ENCODE data around the gene CPE. TPM values are rescaled to one million over a fixed set of nuclear protein-coding genes. Genes with fewer than 3 reads are reported as not detected.

The CPE gene
- total and polyA plus RNA-seq, 2 of the 4 experiments (the other 2 are of a cell fraction): 3.6 to 13.5 TPM

DNA sequence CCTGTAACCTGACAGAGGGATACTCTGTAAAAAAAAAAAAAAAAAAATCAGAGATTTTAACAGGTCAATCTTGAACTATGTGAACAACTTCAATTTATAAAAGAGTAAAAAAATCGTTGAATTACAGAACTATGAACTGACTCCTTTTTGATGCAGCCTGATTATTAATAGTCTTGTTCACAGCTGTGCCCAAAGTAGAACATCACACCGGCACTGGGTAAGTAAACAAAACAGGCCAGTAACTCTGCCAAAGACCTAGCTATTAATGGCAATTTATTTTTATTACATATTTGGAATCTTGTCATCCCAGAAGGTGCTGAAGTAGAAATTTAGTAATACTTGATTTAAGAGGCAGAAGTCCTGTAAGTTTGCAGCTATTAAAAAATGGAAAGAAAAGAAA, 31.4 kb downstream of the CPE start:
- no peaks in the 10 kb centered on the region for H4K20me1 ChIP-seq (ENCODE audit: insufficient read depth, low read length)
- no TSS peak for BruUV-seq (replicated peaks)
- H3K4ac ChIP-seq (ENCODE audit: low read depth, low read length): no peak overlapping the region
- TF ChIP-seq RAD21 (IDR thresholded peaks at IDR 0.05; ENCODE audit: low read length): no peak
- no peak overlapping the region for H3K4me3 ChIP-seq (ENCODE audit: insufficient read depth, low read depth, low read length)
- H2AFZ ChIP-seq (replicated peaks; ENCODE audit: low read length, poor library complexity): no peak overlapping the region
- no peak overlapping the region for H4K91ac ChIP-seq (ENCODE audit: insufficient read depth, low read depth, low read length)
- ChIA-PET CTCF (interaction anchor here (0.6 to 0.7 kb wide), 2 partner anchors 51 to 283 kb away, joined by 3 read pairs; no protein-coding TSS in a partner anchor), POLR2A (ENCODE audit: unreplicated experiment) (no interaction called here)
- DNase-seq (no peak), ATAC-seq (ENCODE audit: low read depth) (no peak)
- H2BK5ac ChIP-seq (ENCODE audit: low read depth, low read length, poor library complexity, severe bottlenecking): no peak overlapping the region
- H3K79me1 ChIP-seq (ENCODE audit: low read depth in 1 of 2, low read length in 2 of 2): no peaks in the 10 kb centered on the region
- H3K9ac ChIP-seq (ENCODE audit: low read depth, low read length): no peak overlapping the region
- intact Hi-C loops (cut with micrococcal nuclease) (no loop called here), in situ Hi-C loops (cut with MboI; ENCODE audit: low sequenced_read_pairs) (no loop called here), dilution Hi-C loops (cut with HindIII; ENCODE audit: low sequenced_read_pairs, unreplicated experiment) (no loop called here)
- no peak overlapping the region for H3K23ac ChIP-seq (ENCODE audit: low read depth, low read length)
- no peaks in the 10 kb centered on the region; the same call in 1 of the 2 replicates for H3K27me3 ChIP-seq (ENCODE audit: control insufficient read depth, insufficient read depth, low read length)
- H3K14ac ChIP-seq (replicated peaks; ENCODE audit: low read depth, low read length): no peak overlapping the region
- H3K36me3 ChIP-seq (ENCODE audit: control insufficient read depth, insufficient read depth, low read length): no peaks in the 10 kb centered on the region
- H3K18ac ChIP-seq (ENCODE audit: low read depth, low read length): no peak overlapping the region
- H2BK120ac ChIP-seq (ENCODE audit: low read depth, low read length): no peak overlapping the region
- H3K9me1 ChIP-seq (ENCODE audit: insufficient read depth, low read length): no peaks in the 10 kb centered on the region
- no peaks in the 10 kb centered on the region for H3K9me3 ChIP-seq (ENCODE audit: control insufficient read depth, insufficient read depth, low read length)
- no peak overlapping the region for H2AK5ac ChIP-seq (ENCODE audit: low read depth, low read length)
- no peak overlapping the region for H4K8ac ChIP-seq (ENCODE audit: low read depth in 2 of 2, low read length in 2 of 2)
- H3K56ac ChIP-seq (ENCODE audit: extremely low read depth, insufficient read depth, low read length): no peak overlapping the region
- no peak overlapping the region for H2AK9ac ChIP-seq (replicated peaks; ENCODE audit: low read depth, low read length, poor library complexity)
- H3K27ac ChIP-seq (ENCODE audit: insufficient read depth, low read length): no peak overlapping the region
- WGBS, 2 experiments (ENCODE audit: extremely low coverage in 2 of 2, insufficient read length in 1 of 2): no CpG with 5 or more reads among the region's 2 CpGs
- H3K4me2 ChIP-seq (ENCODE audit: low read depth, low read length): no peak overlapping the region
- H4K5ac ChIP-seq (ENCODE audit: low read depth, low read length): no peak overlapping the region
- no peak overlapping the region for H2BK20ac ChIP-seq (ENCODE audit: low read depth, low read length)
- H3K4me1 ChIP-seq (ENCODE audit: control insufficient read depth, insufficient read depth, low read length): no peaks in the 10 kb centered on the region
- no peak overlapping the region for H2BK15ac ChIP-seq (ENCODE audit: low read depth, low read length)
